Activated CD8-positive, alpha-beta memory T cell treated with anti-CD3 and anti-CD28 coated beads for 4 hours (primary cell): ENCODE data around the gene CNTLN.
"Not testable (repeated sequence)": the region's sequence is repeated elsewhere in the genome, so short reads cannot be mapped to it uniquely, and the experiment has no call there.

Source experiments
- DNase-seq, 2 donors: peaks; one replicate each; pipeline ENCODE4 v3.0.0-alpha.2; 2020; ENCODE audit warnings: low read depth in 2 of 2

CNTLN gene

DNA sequence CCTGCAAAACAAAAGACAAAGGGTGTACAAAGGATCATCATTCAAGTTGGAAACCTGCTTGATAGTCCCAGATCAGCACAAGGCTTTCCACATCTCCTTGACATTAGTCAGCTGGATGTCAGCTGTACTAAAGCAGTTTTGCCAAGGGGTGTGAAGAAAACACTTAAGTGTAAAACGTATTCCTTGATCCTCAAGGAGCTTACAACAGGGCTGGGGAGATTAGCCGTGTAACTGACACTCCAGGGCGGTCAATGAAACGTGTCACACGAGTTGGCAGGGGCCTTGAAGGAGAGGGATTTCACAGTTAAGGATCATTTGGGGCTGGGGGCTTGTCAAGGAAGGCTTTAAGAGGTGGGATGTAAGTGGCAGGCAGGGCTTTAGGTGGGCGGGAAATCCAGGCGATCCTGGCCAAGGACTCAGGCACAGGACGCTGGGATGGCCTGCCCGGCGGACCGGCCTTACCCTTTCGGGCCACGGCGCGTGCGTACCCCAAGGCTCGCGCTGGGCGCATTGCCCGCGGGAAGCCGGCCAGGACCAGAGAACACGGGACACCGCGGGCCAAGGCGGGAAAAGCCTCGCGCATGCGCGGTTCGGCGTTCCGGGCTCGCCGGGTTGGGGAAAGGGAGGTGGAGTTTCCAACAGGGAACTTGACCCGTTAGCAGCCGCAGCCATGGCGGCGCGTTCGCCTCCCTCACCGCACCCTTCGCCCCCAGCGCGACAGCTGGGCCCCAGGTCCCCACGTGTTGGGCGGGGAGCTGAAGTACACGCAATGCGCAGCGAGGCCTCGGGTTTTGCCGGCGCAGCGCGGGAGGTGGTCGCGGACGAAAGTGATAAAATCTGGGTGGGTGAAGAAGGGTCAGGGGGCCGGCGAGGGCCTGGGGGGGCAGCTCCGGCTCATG, at the start of gene CNTLN:
Gene CNTLN, plus strand, starts transcription at position 645 of the 899 bp plus-strand sequence. Its CDS starts 26 bp downstream, at position 671.
- DNase-seq, result peak in 1 of 2 donors; percentile 19

- DNase-seq, result no peak
Observed at GRCh38 chr9:17088566-17088965, 46.3 kb upstream of the CNTLN start.

DNA sequence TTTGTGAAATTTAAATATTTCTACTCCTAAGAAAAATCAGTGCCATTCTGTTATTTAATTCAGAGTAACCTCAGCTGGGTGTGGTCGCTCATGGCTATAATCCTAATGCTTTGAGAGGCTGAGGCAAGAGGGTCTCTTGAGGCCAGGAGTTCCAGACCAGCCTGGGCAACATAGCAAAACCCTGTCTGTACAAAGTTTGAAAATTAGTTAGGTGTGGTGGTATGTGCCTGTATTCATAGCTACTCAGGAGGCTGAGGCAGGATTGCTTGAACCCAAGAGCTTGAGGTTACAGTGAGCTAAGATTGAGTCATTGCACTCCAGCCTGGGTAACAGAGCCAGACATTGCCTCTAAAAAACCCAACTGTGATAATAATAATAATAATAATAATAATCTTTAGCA, 44.8 kb upstream of the CNTLN start:
- DNase-seq, result no peak

DNA sequence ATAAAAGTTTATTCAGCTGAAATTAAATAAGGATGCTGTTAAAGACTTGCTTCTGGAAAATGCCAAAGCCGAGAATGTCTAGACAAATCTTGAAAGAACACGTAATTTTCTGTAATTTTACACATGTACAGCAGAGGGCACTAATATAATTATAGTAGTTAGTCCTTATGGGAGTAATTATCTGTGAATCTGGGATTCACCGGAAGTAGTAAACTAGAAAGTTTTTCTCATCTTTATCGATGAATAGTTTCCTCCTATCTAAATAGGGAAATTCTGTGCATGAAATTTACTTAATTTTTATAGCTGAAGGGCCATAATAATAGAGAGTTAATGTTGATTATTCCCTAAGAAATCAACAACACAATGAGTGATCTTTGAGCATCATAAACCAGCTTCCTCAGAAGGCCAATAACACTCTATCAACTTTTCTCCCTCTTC, 18.4 kb upstream of the CNTLN start:
- DNase-seq, result no peak

- DNase-seq, result no peak
Observed at GRCh38 chr9:17117372-17117771, 17.5 kb upstream of the CNTLN start.

- DNase-seq, result no peak
Observed at GRCh38 chr9:17120203-17120602, 14.6 kb upstream of the CNTLN start.

DNA sequence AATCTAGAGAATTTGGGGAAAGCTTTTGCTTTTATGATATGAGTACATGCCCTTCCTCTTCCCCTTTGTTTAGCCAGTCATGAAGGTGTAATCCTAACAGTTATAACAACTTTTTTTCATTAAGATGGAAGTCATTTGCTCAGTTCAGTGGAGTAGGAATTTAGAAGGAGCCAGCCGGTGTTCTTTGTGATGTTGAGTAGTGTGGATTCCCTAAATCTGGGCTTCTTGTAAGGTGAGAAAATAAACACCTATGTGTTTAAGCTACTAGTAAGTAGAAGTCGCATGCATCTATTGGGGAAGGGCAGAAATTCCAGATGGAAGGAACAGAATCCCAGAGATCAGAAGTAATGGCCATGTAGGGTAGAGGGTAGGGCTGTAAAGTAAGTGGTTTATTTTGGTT, 13.6 kb upstream of the CNTLN start:
- no peak for DNase-seq

DNA sequence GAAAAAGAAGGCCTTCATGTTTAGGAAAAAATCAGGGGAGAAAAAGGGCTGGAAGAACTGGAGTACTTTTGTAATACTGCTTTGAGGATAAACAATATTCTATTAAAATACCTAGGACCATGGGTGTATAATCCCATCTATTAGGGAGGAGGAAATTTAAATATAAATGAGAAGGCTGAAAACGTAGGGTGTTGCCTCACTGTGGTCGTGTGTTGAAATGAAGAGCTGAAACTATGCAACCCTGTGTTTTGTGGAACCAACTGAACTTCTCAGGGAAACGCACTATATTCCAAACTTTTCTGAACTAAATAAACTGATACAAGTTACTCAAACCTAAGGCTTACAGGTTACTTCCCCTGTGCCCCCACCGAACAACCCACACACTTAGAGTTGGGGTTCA, 4.5 kb upstream of the CNTLN start:
- no peak for DNase-seq

DNA sequence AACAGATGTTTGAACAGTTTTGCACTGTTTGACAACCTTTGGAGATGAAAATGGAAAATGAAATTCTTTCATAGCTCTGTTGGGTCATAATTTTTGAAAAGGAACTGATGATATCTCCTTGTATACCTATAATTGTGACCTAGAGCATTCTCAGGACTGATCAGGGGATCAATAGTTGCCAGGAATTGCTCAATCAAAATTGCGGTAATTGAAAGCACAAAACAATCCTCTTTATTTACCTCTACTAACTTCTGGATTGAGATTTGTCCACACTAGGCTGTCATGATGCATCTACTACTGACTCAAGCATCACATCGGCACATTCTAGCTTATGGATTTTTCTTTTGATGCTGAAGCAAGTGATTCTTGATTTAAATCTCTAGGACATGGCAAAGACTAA, 4.1 kb upstream of the CNTLN start:
- no peak for DNase-seq

- DNase-seq, result no peak
Observed at GRCh38 chr9:17131494-17131893, 3.3 kb upstream of the CNTLN start.

DNA sequence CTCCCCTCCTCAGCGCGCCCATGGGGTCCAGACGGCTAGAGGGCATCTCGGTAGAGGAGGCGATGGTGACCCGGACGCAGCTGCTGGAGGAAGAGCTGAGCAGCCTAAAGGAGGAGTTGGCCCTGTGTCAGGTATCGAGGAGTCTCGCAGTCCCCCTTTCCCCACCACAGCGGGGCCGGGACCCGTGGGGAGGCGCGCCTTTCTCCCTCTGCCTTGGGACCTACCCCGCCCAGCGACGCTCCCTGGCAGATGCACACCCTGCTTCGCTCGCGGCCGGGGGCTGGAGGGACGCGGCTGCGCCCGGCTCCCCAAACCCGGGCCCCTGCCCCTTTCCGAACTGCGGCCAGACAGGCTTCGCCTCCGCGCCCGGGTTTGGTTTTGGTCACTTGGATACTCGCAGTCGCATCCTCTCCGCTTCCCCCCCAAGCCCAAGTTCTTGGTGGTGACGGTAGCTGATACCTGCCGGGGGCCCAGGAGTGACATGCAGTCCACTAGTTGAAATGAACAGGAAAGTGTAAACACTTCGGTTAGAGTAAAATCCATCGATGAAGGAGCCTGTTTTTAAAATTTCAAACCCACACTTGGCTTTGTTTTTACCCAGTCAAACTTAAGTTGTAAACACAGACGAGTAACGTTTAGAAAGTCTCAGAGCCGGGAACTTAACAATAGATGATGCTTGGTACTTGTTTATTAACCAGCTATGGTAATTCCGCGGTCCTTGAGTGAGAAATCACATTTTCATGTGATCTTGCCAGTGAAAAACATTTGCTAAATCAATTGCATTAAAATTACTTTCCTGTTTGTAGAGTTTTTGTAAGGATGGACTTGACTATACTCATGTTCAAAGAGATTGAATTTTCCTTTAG, 688 bp downstream of the CNTLN start:
- peak in 1 of 2 donors; percentile 6 for DNase-seq

DNA sequence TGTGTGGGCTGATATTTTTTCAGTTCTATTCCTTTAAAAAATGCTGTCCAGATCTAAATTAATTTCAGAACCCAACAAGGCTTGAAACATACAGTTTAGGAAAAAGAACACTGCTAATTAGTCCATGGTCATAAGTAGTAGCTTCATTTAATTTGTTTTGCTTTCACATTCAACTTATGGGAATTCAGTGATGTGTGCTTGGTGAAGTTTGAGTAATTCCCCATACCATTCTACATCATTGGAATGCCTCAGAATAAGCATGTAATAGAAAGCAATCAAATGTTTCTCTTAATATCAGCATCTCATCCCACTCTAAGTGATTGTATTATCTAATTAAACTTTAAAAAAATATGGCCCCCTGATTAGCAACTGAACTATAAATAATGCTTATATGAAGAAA, 2.7 kb downstream of the CNTLN start:
- DNase-seq, result no peak

DNA sequence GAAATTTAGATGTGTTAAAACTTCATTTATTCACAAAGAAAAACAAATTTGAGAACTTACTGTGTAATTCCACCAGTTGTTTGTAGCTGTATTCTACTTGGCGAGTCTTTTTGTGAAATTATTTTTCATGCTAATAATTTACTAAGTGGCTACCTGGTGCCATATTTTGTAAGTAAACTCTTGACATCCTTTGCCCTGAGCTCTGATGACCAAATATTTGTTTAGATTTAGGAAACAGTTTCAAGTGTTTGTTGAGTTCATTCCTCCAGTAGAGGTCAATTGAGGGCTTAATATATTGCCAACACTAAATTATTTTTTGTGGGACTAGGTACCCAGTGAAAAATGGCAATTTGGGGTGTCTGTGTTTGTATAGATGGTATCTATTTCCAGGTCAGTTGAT, 3.7 kb downstream of the CNTLN start:
- no peak for DNase-seq

DNA sequence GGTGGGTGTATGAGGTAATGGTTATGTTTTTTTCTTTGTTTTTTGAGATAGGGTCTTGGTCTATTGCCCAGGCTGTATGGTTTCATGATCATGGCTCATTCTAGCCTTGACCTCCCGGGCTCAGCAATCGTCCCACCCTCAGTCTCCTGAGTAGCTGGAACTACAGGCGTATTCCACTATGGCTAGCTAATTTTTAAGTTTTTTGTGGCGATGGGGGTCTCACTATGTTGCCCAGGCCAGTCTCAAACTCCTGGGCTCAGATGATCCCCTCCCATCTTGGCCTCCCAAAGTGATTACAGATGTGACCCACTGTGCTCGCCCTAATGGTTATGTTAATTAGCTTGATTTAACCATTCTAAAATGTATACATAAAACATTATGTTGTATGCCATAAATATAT, 5.6 kb downstream of the CNTLN start:
- no peak for DNase-seq

GRCh38 chr9:17148324-17148723, 13.5 kb downstream of the CNTLN start:
- no peak for DNase-seq

DNA sequence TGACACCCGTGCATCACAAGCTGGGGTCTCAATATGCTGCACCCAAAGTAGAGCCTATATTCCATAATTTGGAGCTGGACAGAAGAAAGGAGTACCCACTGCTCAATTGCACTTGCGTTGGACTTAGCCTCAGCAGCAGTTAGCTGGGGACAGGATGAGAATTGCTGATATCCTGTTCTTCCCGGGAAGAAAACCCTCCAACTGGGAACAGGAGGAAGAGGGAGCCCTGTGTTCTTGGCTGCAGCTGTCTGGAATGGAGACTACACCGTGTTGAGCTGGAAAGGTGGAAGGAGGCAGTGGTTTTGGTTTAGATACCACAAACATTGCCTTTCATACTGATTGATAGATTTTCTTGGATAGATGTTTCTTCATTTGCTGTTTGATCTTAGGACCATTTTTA, 24.6 kb downstream of the CNTLN start:
- no peak for DNase-seq

- no peak for DNase-seq
Observed at GRCh38 chr9:17160327-17160726, 25.5 kb downstream of the CNTLN start.

- DNase-seq, result no peak
Observed at GRCh38 chr9:17165764-17166163, 30.9 kb downstream of the CNTLN start.

GRCh38 chr9:17166346-17166745, 31.5 kb downstream of the CNTLN start:
- DNase-seq, result no peak

GRCh38 chr9:17171309-17172094, 36.7 kb downstream of the CNTLN start:
- DNase-seq, result no peak

DNA sequence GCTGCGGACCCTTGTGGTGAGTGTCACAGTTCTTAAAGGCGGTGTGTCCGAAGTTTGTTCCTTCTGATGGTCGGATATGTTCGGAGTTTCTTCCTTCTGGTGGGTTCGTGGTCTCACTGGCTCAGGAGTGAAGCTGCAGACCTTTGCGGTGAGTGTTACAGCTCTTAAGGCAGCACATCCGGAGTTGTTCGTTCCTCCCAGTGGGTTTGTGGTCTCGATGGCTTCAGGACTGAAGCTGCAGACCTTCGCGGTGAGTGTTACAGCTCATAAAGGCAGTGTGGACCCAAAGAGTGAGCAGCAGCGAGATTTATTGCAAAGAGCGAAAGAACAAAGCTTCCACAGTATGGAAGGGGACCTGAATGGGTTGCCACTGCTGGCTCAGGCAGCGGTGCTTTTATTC, 42.7 kb downstream of the CNTLN start:
- DNase-seq, result not testable (repeated sequence)

DNA sequence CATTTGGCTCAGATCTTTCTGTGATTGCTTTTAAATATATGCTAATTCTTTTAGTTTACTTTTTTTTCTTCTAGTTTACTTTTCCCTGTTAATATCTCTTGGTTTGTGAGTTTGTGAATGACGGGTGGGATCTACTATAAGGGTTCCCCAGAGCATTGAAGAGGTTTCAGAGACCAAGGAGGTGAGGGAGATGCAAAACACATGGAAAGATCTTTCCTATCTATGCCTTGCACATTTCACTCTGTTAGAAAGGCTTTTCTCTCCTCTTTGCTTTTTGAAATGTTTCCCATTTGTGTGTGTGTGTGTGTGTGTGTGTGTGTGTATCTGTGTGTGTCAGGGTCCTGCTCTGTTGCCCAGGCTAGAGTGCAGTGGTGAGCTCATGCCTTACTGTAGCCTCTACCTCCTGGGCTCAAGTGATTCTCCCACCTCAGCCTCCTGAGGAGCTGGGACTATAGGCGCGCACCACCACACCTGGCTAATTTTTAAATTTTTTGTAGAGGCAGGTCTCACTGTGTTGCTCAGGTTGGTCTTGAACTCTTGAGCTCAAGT, 50.7 kb downstream of the CNTLN start:
- DNase-seq, result no peak
